SK-N-MC (cell line): ENCODE measurements around the gene TAF6.

Experiments used
- EZH2 ChIP-seq: fragments of 200-600 bp; sonication (generic); IDR thresholded peaks from one replicate; pipeline ENCODE4 v1.6.1; 2017; ENCODE audit warnings: antibody characterized with exemption
- POLR2AphosphoS5 ChIP-seq: IDR thresholded peaks from 2 replicates; pipeline ENCODE4 v1.6.1; 2012; ENCODE audit warnings: mild to moderate bottlenecking, low read depth, low read length, borderline replicate concordance

DNA sequence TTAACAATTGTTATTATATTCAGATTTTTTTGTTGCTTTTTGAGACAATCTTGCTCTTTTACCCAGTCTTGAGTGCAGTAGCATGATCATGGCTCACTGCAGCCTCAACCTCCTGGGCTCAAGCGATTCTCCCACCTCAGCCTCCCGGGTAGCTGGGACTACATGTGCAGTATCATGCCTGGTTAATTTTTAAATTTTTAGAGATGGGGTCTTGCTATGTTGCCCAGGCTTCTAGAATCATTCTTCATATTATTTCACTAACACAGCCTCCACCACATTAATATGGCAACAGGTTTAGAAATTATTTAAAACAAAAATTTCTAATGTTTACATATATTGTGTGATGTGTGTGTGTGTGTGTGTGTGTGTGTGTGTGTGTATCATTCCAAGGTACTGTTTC is 28.1 kb upstream of the TAF6 start:
- TF ChIP-seq POLR2AphosphoS5 (no peak), EZH2 (no peak)
